Activated T-cell treated with anti-CD3 and anti-CD28 coated beads for 4 hours (primary cell): ENCODE results near the gene CRLF1.
A peak's percentile ranks its signal among the peaks of the same experiment; 100 is the strongest.

Source experiments
- DNase-seq: peaks from one replicate; pipeline ENCODE4 v3.0.0-alpha.2; 2020

CRLF1 gene

GRCh38 chr19:18636183-18636968 lies 29.8 kb upstream of the CRLF1 start:
- DNase-seq: peak; percentile 100

GRCh38 chr19:18635831-18636182 lies 29.2 kb upstream of the CRLF1 start:
- DNase-seq: no peak

GRCh38 chr19:18634612-18635297 lies 28.2 kb upstream of the CRLF1 start:
- DNase-seq: no peak

GRCh38 chr19:18633321-18633720 lies 26.7 kb upstream of the CRLF1 start:
- DNase-seq: no peak

- no peak for DNase-seq
Measured at GRCh38 chr19:18629166-18630088, 22.8 kb upstream of the CRLF1 start.

DNA sequence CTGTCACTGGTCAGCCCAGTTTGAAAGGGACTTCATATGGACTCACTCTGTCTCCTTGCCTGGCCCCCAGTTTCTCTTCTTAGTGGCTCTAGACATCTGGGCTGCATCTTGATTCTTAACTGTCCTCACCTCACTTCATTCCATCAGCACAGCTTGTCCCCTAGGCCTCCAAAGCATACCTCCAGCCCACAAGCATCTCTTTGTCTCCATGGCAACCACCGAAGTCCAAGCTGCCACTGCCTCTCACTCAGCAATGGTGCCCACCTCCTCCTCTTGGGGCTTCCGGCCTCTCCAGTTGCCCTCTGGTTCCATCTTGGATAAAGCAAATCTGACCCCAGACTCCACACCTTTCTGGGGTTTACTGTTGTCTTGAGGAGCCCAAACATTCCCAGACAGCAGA lies 20.3 kb upstream of the CRLF1 start:
- DNase-seq: no peak

DNA sequence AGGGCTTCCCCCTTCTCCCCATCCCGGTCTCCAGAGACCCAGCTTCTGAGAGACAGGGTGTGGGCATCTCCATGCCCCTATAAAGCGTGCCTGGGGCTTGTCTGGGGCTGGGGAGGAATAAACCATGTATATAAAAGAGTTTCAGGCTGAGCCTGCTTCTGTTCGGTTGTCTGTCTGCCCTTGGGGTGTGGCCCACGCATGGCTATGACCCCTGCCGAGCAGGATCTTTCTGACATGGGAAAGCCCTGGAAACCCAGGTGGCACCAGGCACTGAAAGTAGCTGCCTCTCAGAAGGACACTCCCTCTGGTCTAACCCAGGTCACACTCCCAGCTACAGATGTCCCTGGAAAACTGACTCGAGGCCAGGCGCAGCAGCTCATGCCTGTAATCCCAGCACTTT lies 14.3 kb upstream of the CRLF1 start:
- DNase-seq: no peak

GRCh38 chr19:18620311-18620710 lies 13.7 kb upstream of the CRLF1 start:
- no peak for DNase-seq

DNA sequence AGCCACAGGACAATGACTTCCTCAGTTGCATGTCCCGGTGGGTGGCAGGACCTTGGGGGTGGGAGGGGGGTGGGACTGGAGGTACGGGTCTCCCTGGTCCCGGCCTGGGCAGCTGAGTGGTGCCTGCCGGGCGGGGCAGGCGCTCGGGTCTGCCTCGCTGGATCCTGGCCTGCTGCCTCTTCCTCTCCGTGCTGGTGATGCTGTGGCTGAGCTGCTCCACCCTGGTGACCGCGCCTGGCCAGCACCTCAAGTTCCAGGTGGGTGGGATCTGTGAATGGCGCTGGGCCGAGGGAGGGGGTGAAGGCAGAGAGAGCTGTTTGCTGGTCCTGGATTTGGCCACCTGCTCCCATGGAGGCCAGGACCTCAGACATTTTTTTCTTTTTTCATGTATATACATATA lies 11.6 kb upstream of the CRLF1 start:
- no peak for DNase-seq

- DNase-seq: no peak
Measured at GRCh38 chr19:18617562-18617961, 11.0 kb upstream of the CRLF1 start.

- no peak for DNase-seq
Measured at GRCh38 chr19:18616023-18616422, 9.4 kb upstream of the CRLF1 start.

DNA sequence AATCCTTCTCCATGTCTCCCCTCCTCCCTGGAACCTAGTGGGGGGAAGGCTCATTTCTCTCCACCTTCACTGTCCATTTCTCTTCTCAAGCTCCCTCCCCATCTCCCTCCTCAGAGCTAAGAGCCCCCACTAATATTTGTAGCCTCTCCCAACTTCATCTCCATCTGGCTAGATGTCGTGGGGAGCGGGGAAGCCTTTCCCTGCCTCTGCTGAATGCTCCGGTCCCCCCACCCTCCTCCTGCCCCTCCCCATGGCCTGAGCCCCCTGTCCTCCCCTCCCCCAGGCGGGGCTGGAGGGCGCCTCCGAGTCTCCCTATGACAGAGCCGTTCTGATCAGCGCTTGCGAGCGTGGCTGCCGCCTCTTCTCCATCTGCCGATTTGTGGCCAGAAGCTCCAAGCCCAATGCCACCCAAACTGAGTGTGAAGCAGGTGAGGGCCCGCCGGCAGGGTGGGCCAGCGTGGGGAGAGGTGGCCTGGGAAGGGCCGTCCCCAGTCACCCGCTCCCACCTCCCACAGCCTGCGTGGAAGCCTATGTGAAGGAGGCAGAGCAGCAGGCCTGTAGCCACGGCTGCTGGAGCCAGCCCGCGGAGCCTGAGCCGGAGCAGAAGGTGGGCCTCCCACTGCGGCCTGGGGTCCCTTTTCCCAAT lies 7.1 kb upstream of the CRLF1 start:
- DNase-seq: no peak

- DNase-seq: no peak
Measured at GRCh38 chr19:18612772-18613588, 6.4 kb upstream of the CRLF1 start, which contains the start of gene TMEM59L. Gene TMEM59L (plus strand): TSS chr19:18612870. CDS start chr19:18612959, 89 bp downstream.

- no peak for DNase-seq
Measured at GRCh38 chr19:18612051-18612771, 5.6 kb upstream of the CRLF1 start.

GRCh38 chr19:18611327-18612050 lies 4.9 kb upstream of the CRLF1 start:
- no peak for DNase-seq

- DNase-seq: no peak
Measured at GRCh38 chr19:18610556-18611326, 4.1 kb upstream of the CRLF1 start.

- DNase-seq: no peak
Measured at GRCh38 chr19:18610245-18610555, 3.6 kb upstream of the CRLF1 start.

- DNase-seq: no peak
Measured at GRCh38 chr19:18609717-18610051, 3.1 kb upstream of the CRLF1 start.

DNA sequence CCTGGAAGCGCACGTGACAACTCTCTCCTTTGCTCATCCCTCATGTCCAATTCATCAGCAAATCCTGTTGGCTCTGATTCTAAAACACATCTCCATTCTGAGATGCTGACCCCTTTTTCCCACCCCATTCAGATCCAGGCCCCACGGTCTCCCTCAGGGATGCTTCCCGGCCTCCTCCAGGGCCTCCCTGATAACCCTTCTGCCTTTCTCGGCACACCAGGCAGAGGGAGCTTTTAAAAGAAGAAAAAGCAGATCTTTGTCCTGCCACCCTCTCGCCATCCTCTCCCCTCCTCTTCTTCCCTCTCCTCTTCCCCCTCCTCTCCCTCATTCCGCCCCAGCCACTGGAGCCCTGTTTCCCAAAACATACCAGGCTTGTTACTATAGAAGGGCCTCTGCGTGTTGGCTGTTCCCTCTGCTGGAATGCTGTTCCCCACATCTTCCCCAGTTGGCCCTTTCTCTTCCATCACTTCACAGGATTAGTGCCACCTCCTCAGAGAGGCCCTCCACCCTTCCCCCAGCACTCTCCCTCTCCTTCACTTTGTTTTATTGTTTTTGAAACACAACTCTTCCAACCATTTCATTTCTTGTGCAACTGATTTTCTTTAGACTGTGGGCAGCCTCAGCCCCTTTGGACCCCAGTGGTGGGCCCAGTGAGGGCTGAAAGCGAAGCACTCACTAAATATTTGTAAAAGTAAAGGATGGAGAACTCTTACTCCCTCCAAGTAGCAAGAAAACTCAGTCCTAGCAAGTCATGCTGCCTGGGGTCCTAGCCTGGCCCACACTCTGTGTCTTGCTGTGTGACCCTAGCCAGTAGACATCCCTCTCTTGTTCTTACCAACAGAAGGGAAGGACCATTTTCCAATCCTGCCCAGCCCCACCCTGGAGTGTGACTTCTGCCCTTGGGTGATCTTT lies 2.5 kb upstream of the CRLF1 start:
- no peak for DNase-seq
